ENCODE data around the gene HSPB7. TPM values are rescaled to one million over a fixed set of nuclear protein-coding genes. Genes with fewer than 3 reads are reported as not detected.
A peak's percentile ranks its signal among the peaks of the same experiment; 100 is the strongest.

HSPB7 gene
- total RNA-seq, 1 donor from 2014 or later, result 160 TPM

GRCh38 chr1:16020325-16020724, 2.5 kb upstream of the HSPB7 start:
- no peaks in the 10 kb centered on the region for H3K9me3 Mint-ChIP-seq (ENCODE audit: low read depth)
- no peak for TF ChIP-seq CTCF (IDR thresholded peaks at IDR 0.05)
- H3K4me1 Mint-ChIP-seq (ENCODE audit: low read depth), result peaks cover 49% of the 10 kb centered on the region
- DNase-seq (ENCODE audit: low spot score), result no peak
- H3K27ac Mint-ChIP-seq (ENCODE audit: unreplicated experiment), result no peak overlapping the region
- H3K27me3 Mint-ChIP-seq (ENCODE audit: low read depth), result no peaks in the 10 kb centered on the region
- H3K4me3 Mint-ChIP-seq (ENCODE audit: unreplicated experiment), result no peak overlapping the region
- peaks cover 2% of the 10 kb centered on the region for H3K36me3 Mint-ChIP-seq (ENCODE audit: low read depth)

- DNase-seq (ENCODE audit: low spot score), result no peak
- H3K27ac Mint-ChIP-seq (ENCODE audit: unreplicated experiment), result peak overlapping the region; percentile 99
- H3K9me3 Mint-ChIP-seq (ENCODE audit: low read depth), result no peaks in the 10 kb centered on the region
- H3K27me3 Mint-ChIP-seq (ENCODE audit: low read depth), result no peaks in the 10 kb centered on the region
- H3K4me1 Mint-ChIP-seq (ENCODE audit: low read depth), result peaks cover 55% of the 10 kb centered on the region
- TF ChIP-seq CTCF (IDR thresholded peaks at IDR 0.05), result no peak
- H3K36me3 Mint-ChIP-seq (ENCODE audit: low read depth), result peaks cover 4% of the 10 kb centered on the region
- H3K4me3 Mint-ChIP-seq (ENCODE audit: unreplicated experiment), result peak overlapping the region; percentile 9
Observed at GRCh38 chr1:16019644-16020277, 1.9 kb upstream of the HSPB7 start.

- DNase-seq (ENCODE audit: low spot score), result no peak
- H3K36me3 Mint-ChIP-seq (ENCODE audit: low read depth), result peaks cover 4% of the 10 kb centered on the region
- no peaks in the 10 kb centered on the region for H3K27me3 Mint-ChIP-seq (ENCODE audit: low read depth)
- no peaks in the 10 kb centered on the region for H3K9me3 Mint-ChIP-seq (ENCODE audit: low read depth)
- H3K4me1 Mint-ChIP-seq (ENCODE audit: low read depth), result peaks cover 62% of the 10 kb centered on the region
- peak overlapping the region; percentile 99 for H3K27ac Mint-ChIP-seq (ENCODE audit: unreplicated experiment)
- TF ChIP-seq CTCF (IDR thresholded peaks at IDR 0.05), result no peak
- peak overlapping the region; percentile 75 for H3K4me3 Mint-ChIP-seq (ENCODE audit: unreplicated experiment)
Observed at GRCh38 chr1:16018749-16019643, 1.2 kb upstream of the HSPB7 start.

GRCh38 chr1:16018308-16018707, 465 bp upstream of the HSPB7 start:
- H3K4me1 Mint-ChIP-seq (ENCODE audit: low read depth), result peaks cover 69% of the 10 kb centered on the region
- H3K36me3 Mint-ChIP-seq (ENCODE audit: low read depth), result peaks cover 4% of the 10 kb centered on the region
- DNase-seq (ENCODE audit: low spot score), result no peak
- no peak for TF ChIP-seq CTCF (IDR thresholded peaks at IDR 0.05)
- peak overlapping the region; percentile 99 for H3K27ac Mint-ChIP-seq (ENCODE audit: unreplicated experiment)
- H3K27me3 Mint-ChIP-seq (ENCODE audit: low read depth), result no peaks in the 10 kb centered on the region
- no peaks in the 10 kb centered on the region for H3K9me3 Mint-ChIP-seq (ENCODE audit: low read depth)
- peak overlapping the region; percentile 75 for H3K4me3 Mint-ChIP-seq (ENCODE audit: unreplicated experiment)

- H3K9me3 Mint-ChIP-seq (ENCODE audit: low read depth), result no peaks in the 10 kb centered on the region
- H3K27ac Mint-ChIP-seq (ENCODE audit: unreplicated experiment), result peak overlapping the region; percentile 99
- DNase-seq (ENCODE audit: low spot score), result no peak
- H3K4me3 Mint-ChIP-seq (ENCODE audit: unreplicated experiment), result peak overlapping the region; percentile 75
- no peak for TF ChIP-seq CTCF (IDR thresholded peaks at IDR 0.05)
- H3K27me3 Mint-ChIP-seq (ENCODE audit: low read depth), result no peaks in the 10 kb centered on the region
- H3K4me1 Mint-ChIP-seq (ENCODE audit: low read depth), result peaks cover 75% of the 10 kb centered on the region
- peaks cover 4% of the 10 kb centered on the region for H3K36me3 Mint-ChIP-seq (ENCODE audit: low read depth)
Observed at GRCh38 chr1:16017076-16017460, 775 bp downstream of the HSPB7 start.
